Inflammatory macrophage treated with lipopolysaccharide for 4 hours (primary cell): Measurements from ENCODE around the gene CHI3L2.

ENCODE experiments used
- DNase-seq: peaks from one replicate; pipeline ENCODE4 v3.0.0-alpha.2; 2020

Gene CHI3L2

DNA sequence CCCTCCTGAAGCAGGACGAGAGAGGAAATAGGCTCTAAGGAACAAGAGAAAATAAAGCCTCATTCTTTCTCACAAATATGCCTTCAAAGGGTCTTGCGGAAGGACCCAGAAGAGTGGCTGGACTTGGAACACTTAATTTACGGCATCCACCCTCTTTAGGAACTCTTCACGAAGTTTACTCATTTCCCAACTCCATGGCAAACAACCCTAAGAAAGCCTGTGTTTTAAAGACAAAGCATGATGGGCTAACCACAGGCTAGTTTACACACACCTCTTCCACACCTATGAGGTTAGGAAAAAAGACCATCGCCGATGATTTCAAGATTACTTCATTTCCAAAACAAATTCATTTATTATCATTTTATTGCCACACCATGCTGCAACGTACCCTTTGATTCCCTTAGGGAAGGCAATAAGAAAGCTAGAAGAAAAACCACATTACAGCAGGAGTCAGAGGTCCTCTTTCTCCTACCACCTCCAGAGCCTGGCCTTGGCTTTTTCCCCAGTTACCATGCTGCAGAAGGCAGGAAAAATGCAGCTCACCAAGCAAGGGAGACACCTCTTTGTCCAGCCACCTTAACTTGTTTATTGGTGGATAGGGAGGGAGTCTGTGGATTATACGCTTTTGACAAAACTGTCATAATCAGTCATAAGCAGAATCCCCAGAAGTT lies 29.6 kb downstream of the CHI3L2 start:
- DNase-seq: no peak

DNA sequence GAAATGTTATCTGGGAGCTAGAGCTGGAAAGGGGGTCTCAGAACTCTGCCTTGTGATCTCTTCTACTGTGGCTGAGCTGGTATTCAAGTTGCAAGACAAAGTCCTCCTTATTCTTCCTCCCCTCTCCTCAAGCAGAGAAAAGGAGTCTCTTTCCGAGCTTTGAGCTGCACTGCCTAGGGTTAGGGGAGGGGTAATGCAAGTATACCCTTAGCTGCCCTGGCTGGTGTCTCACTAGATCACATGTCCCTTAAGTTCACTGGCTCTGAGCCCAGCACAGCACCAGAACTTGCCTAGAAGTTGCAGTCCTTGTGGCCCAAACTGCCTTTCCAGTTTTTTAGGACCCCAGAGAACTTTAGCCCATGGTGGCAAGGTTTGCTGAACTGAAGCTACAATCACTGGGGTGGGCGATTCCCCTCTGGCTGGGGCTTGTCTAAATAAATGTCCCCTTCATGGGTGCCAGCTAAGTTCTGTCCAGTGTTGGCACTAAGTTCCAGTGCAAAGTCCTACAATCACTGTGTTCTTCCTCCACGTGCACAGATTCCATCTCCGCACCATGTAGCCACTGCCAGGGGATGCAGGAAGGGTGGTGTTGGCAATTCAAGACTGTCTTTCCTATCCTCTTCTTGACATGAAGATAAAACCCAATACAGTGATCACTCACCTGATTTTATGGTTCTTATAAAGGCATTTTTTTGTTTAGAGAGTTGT lies 40.4 kb downstream of the CHI3L2 start:
- no peak for DNase-seq

DNA sequence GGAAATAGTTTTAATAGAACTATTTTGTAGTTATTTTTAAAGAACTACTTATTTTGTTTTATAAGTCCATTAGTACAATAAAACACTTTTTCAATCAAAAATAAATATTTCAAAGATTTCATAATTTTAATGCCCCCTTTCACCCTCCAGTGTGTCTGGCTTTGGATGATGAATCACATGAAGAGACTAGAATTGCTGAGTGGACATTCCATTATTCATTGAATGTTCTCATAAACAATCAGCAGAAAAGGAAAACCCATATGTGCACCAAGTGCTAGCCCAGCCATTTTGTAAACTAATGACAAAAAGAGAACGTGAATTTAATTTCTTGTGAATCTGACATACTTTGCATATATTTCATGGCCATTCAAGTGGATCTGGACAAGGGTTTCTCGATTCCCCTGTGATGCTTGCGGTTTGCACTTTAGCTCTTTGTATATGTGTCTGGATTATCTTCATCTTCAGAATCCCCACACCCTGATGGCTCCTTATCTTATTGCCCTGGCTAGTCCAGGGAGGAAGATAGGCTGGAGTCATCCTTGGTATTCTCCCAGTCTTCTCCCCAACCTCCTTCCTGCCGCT lies 42.4 kb downstream of the CHI3L2 start:
- DNase-seq: no peak

DNA sequence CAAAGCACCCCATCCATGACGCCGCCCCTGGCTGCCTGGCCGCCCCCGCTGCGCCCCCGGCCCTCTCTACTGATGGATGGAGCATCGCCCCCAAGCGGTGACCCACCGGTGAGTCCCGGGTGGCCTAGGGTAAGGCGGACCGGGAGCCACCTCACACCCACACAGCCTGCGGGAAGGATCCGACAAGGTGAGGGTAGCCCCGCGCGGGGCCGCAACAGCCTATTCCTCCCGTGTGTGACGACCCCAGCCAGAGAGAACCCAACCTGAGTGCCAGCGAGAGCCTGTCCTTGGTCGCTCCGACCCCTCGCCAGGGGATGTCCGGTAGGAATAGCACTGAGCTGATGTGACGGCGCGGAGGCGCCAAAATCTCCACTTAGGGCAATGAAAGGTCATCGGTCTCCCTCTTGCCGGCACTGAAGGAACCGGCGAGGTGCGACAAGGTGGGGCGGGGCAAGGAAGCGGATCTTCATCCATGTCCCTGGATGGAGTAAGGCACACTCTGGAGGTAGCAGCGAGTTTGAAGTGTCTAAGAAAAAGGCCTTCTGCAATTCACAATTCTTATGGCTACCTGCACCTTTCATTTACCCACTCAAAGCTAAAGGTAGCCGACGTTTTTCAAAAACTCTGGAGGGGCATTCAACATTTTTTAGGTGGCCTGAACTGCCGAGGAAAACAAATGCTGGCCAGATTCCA lies 43.4 kb downstream of the CHI3L2 start:
- DNase-seq: no peak

DNA sequence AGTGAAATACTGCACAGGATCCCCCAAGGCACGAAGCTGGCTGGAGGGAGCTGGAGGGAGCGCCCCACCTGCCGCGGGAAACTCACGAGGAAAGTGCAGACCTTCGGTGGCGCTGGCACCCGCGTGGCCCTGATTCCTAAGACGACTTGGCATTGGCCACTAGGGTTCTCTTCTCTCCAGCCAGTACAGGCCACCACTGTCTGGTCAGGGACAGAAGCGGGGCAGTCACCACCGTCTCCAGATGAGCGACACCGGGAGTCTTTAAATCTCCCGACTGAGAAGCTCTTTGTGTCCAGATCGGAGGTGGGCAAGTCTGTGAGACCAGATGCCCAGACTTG lies 43.9 kb downstream of the CHI3L2 start:
- no peak for DNase-seq

DNA sequence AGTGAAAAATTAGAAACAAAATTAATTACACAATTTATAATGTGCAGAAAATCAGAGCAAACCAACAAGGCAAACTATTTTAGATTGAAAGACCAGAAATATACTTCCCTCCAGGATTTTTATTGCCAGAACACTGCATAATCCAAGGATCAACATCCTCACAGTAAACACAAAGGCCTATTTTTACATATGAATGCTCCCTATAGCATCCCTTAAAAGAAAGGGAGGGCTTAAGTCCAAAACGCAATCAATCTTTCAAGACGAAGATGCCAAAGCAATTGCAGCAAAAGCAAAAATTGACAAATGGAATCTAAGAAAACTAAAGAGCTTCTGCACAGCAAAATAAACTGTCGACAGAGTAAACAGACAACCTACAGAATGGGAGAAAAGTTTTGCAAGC lies 44.6 kb downstream of the CHI3L2 start:
- no peak for DNase-seq

DNA sequence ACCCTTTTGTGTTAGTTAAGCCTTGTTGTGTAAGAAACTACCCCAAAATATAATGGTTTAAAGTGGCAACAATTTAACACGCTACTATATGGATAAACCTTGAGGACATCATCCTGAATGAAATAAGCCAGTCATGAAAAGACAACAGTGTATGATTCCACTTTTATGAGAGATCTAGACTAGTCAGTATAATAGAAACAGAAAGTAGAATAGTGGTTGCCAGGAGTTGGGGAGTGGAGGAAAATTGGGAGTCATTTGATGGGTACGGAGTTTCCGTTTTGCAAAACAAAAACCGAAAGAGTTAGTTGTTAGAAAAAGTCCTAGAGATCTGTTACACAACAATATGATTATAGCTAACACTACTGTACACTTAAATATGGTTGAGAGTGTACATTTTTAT lies 47.1 kb downstream of the CHI3L2 start:
- DNase-seq: peak; percentile 82

DNA sequence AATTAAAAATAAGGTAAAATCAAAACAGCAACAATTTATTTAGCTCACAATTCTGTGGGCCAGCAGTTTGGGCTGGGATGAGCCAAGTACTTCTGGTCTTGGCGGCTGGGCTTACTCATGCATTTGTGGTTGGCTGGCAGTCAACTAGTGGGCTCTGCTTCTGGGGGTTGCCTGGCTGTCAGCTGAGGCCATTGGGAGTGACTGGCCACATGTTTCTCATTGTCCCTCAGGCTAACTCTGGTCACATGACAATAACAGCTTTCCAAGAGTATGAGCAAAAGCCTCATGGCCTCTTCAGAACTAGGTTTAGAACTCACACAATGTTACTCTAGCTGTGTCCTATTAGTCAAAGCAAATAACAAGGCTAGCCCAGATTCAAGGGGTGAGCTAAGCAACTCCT lies 47.6 kb downstream of the CHI3L2 start:
- DNase-seq: peak; percentile 74

DNA sequence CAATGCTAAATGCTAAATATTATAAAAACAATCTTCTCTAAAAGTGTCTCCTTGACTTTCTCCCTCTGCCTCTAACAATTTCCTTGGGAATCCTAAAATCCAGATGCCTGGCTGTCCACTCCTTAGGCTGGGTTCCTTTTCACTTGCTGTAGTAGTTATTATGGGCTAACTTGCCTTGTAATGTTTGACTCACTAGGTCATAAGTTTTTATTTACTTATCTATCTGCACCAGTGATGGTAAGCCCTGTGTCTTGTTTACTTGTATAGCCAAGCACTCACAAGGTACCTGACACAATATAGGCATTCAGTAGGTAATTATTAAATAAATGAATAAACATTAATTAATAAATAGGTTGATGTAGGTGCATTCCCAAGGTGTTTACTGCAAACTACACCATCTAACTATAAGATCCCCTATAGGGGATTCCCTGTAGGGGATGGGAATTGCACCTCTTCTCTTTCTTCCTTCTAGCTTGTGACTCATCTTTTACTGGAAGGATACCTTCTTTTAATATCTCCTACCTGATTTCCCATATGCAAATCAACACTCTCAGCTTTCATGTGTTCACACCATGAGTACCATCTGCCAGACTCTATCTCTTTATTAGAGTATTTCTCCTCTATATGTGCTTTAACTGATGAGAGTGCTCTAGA lies 48.4 kb downstream of the CHI3L2 start:
- DNase-seq: no peak

DNA sequence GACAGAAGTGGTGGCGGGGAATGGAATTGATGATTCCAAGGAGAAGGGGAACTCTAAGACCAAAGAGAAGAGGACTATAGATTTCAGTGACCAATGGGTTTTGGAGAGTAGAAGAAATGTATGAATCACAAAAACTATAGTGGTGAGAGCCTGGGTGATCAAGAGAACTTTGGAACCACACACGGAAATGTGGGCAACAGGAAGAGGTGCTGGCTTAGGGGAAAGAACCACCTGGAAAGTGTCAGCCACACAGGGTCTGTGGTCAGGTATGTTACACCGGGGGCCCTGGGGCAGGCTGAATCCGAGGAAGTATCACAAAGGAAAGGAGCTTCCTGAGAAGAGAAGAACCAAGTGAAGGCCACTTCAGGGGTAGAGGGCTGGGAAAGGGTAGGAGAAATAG lies 51.6 kb downstream of the CHI3L2 start:
- DNase-seq: no peak

DNA sequence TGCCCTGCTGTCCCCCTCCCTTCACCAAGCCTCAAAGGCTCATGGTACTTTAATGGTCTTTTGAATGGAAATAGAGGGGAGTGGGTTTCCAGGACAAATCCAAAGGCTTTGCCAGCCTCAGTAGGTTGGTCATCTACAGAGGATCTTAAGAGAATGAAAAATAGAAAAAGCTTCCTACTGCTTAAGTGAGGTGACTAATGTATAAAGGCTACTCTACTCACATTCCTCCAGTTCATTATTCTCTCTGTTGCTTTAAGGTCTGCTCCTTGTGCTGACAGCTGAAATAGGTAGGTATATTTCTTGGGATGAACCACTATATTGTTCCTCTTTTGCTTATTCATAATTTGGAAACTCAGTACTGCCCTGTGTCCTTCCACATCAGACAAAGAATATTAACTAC lies 52.8 kb downstream of the CHI3L2 start:
- no peak for DNase-seq

DNA sequence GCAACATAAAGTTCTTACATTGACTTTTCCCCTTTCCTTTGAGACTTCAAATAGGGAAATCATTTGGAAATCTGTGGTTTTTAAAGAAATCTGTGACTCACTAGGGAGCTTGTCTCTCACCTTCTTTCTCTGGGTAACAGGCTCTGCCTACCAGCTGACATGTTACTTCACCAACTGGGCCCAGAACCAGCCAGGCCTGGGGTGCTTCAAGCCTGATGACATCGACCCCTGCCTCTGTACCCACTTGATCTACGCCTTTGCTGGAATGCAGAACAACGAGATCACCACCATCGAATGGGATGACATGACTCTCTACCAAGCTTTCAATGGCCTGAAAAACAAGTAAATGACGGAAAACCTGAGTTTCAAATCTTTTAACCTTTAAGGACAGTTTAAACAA lies 53.9 kb downstream of the CHI3L2 start:
- DNase-seq: peak; percentile 47

DNA sequence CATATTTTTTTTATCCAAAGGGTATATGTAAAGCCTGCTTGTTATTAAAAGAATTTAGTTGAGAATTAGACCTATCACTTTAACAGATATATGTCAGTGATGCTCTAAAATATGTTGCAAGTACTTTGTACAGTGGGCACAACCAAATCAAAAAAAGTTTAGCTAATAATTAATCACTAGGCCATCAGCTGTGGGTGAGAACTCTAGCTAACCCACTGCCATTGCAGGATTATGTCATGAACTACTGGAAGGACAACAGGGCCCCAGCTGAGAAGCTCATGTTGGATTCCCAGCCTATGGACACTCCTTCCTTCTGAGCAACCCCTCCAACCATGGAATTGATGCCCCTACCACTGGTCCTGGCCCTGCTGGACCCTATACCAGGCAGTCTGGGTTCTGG lies 56.3 kb downstream of the CHI3L2 start:
- no peak for DNase-seq

DNA sequence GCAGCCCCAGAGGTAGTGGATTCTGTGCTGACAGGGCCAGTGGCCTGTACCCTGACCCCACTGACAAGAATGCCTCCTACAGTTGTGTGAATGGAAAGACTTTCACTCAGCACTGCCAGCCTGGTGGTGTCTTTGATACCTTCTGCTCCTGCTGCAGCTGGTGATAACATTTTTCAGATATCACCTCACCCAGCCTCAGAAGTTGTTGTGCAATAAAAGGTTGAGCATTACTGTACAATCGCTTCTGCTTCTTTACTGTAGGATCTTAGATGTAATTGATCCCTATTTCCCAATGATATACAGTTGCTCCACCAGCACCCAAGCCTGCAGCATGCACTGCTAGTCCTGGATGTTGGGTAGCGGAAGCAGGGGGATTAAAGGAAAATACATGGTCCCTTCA lies 58.4 kb downstream of the CHI3L2 start:
- DNase-seq: no peak

DNA sequence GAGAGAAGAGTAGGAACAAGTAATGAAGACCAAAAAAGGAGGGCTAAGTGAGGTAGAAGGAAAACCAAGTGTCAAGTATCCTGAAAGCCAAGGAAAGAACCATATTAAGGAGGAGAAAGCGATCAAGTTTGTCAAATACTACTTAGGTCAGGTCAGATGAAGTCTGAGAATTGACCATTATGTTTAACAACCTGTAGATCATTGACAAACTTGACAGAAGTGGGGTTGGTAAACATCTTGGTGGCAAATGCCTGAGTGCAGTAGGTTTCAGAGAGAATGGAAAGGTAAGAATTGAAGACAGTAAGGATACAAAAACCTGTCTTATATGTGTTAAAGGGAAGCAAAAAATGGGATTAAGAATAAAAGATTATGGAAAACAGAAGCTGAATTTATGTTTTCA lies 59.4 kb downstream of the CHI3L2 start:
- no peak for DNase-seq

DNA sequence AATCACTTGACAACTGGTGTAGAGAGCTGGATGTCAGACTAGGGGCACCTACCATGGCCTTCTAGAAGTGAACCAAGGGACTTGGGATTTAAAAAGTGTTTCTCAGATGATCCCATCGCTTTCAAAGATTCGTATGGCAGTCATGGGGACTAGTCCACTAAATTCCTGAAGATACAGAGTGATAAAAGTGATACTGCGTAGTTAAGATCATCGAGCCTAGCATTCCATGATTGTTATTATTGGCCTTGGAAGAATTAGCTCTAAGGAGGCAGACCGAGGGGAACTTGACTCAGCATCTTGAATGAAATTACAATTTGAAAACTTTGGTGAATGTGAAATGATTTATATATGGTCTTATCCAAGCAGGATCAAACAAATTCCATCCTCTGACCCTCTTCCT lies 61.9 kb downstream of the CHI3L2 start:
- DNase-seq: no peak

DNA sequence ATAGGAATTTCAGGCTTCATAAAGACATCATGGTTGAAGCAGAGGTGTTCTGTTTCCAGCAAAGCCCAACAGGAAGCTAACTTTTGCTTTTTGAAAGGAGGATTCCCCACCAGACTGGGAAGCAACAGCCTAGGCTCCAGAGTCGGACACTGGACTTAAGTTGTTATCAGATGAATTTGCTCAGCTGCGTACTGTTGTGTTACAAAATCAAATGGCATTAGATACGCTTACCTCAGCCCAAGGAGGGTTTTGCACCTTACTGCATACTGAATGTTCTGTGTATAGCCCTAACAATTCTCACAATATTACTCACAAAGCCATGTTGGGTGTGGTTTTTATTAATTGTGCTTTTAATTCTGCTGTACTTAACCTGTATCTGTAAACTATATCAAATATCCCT lies 62.6 kb downstream of the CHI3L2 start:
- no peak for DNase-seq

DNA sequence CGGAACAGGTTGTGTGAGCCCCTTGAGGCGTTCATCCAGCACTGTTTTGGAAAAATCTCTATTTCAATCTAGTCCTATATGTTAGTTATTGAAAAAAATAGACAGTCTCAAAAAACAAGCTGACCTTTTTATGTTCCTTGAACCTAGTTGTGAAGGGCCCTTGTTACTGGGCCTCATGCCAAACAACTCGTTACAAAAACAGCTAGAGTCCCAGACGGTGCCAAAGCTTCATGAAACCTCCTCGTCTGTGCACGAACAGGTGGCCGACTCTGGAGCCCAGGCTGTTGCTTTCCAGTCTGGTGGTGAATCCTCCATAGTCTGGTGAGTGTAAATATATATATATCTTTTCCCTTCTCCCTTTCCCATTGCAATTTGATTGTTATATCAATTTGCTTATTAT lies 63.1 kb downstream of the CHI3L2 start, which contains the start of gene CHIA:
Gene CHIA (plus strand): TSS at position 222 of the 400 bp plus-strand sequence. CDS start 19,617 bp downstream, outside the sequence.
- DNase-seq: no peak
